ENCODE results near the gene LINGO3.

LINGO3 gene

GRCh38 chr19:2274185-2274711 lies 33.7 kb downstream of the LINGO3 start:
- no peak for DNase-seq (ENCODE audit: low read depth)

GRCh38 chr19:2273356-2274184 lies 34.4 kb downstream of the LINGO3 start:
- DNase-seq (ENCODE audit: low read depth) = no peak
- in situ Hi-C loops (cut with HindIII; ENCODE audit: low sequenced_read_pairs) = no loop called here
- H3K4me3 ChIP-seq (ENCODE audit: low read depth, low read length) = peak overlapping the region; percentile 17
- TF ChIP-seq CTCF (IDR thresholded peaks at IDR 0.05; ENCODE audit: low read depth, low read length, missing control alignments) = peak; percentile 91

More at GRCh38 chr19:2274185-2274711, 33.7 kb downstream of the LINGO3 start:
- in situ Hi-C loops (cut with HindIII; ENCODE audit: low sequenced_read_pairs) = no loop called here
- TF ChIP-seq CTCF (IDR thresholded peaks at IDR 0.05; ENCODE audit: low read depth, low read length, missing control alignments) = no peak
- H3K4me3 ChIP-seq (ENCODE audit: low read depth, low read length) = no peak overlapping the region

- peak; percentile 44 for DNase-seq (ENCODE audit: low read depth)
- TF ChIP-seq CTCF (IDR thresholded peaks at IDR 0.05; ENCODE audit: low read depth, low read length, missing control alignments) = no peak
- in situ Hi-C loops (cut with HindIII; ENCODE audit: low sequenced_read_pairs) = no loop called here
- peak overlapping the region; percentile 99 for H3K4me3 ChIP-seq (ENCODE audit: low read depth, low read length)
These were observed 36.5 kb downstream of the LINGO3 start for GRCh38 chr19:2271234-2272103.

- no peak for TF ChIP-seq CTCF (IDR thresholded peaks at IDR 0.05; ENCODE audit: low read depth, low read length, missing control alignments)
- in situ Hi-C loops (cut with HindIII; ENCODE audit: low sequenced_read_pairs) = no loop called here
- H3K4me3 ChIP-seq (ENCODE audit: low read depth, low read length) = peak overlapping the region; percentile 99
- peak; percentile 40 for DNase-seq (ENCODE audit: low read depth)
These were observed 37.3 kb downstream of the LINGO3 start for GRCh38 chr19:2270423-2271233.

GRCh38 chr19:2270157-2270422 lies 37.9 kb downstream of the LINGO3 start:
- no peak for DNase-seq (ENCODE audit: low read depth)
- in situ Hi-C loops (cut with HindIII; ENCODE audit: low sequenced_read_pairs) = no loop called here
- no peak for TF ChIP-seq CTCF (IDR thresholded peaks at IDR 0.05; ENCODE audit: low read depth, low read length, missing control alignments)
- peak overlapping the region; percentile 99 for H3K4me3 ChIP-seq (ENCODE audit: low read depth, low read length)

All from astrocyte of the cerebellum (primary cell).